HepG2 (cell line): ENCODE measurements around the gene MYLK. TPM values are rescaled to one million over a fixed set of nuclear protein-coding genes. Genes with fewer than 3 reads are reported as not detected.

Source experiments
- ETV5 ChIP-seq: IDR thresholded peaks from 2 replicates; pipeline ENCODE4 v1.6.1; 2018; ENCODE audit warnings: missing biosample characterization, missing genetic modification reagents, inconsistent platforms, borderline replicate concordance
- GFI1 ChIP-seq: sonication (generic); formaldehyde crosslinking; IDR thresholded peaks from 2 replicates; pipeline ENCODE4 v1.5.0; 2020; ENCODE audit warnings: missing genetic modification reagents, mild to moderate bottlenecking, borderline replicate concordance
- KAT7 ChIP-seq: IDR thresholded peaks from 2 replicates; pipeline ENCODE4 v1.6.1; 2018; ENCODE audit warnings: borderline replicate concordance, missing compliant biosample characterization
- LCORL ChIP-seq, 2 experiments: fragments of 450-650 bp in 1 of 2; sonication (generic) in 1 of 2; formaldehyde crosslinking in 1 of 2; IDR thresholded peaks; 2 replicates each; pipeline versions ENCODE4 v1.5.0 to v1.6.1; 2017 to 2020; ENCODE audit warnings: antibody characterized with exemption in 1 of 2, missing genetic modification reagents in 1 of 2
- MAFF ChIP-seq: IDR thresholded peaks from 2 replicates; pipeline ENCODE4 v1.6.1; 2011; ENCODE audit warnings: low read depth, low read length, improper control_type of control experiment
- MED1 ChIP-seq: sonication (generic); formaldehyde crosslinking; IDR thresholded peaks from 2 replicates; pipeline ENCODE4 v1.4.0; 2020; ENCODE audit warnings: missing genetic modification reagents
- NCOA2 ChIP-seq: sonication (generic); formaldehyde crosslinking; IDR thresholded peaks from 2 replicates; pipeline ENCODE4 v1.8.0; 2022; ENCODE audit warnings: inconsistent platforms
- NCOR1 ChIP-seq: fragments of 200-600 bp; sonication (generic); IDR thresholded peaks from 2 replicates; pipeline ENCODE4 v1.7.0; 2017; ENCODE audit warnings: antibody characterized with exemption, low read length, borderline replicate concordance
- SAP130 ChIP-seq: IDR thresholded peaks from 2 replicates; pipeline ENCODE4 v1.6.1; 2016; ENCODE audit warnings: low read depth
- STAG1 ChIP-seq: sonication (generic); formaldehyde crosslinking; IDR thresholded peaks from 2 replicates; pipeline ENCODE4 v1.4.0; 2020; ENCODE audit warnings: missing genetic modification reagents
- TAF1 ChIP-seq: sonication (generic); formaldehyde crosslinking; IDR thresholded peaks from 2 replicates; pipeline ENCODE4 v1.4.0; 2020; ENCODE audit warnings: missing genetic modification reagents
- ZBTB3 ChIP-seq: sonication (generic); formaldehyde crosslinking; IDR thresholded peaks from 2 replicates; pipeline ENCODE4 v1.4.0; 2020; ENCODE audit warnings: low read depth, mild to moderate bottlenecking, moderate library complexity, missing genetic modification reagents, borderline replicate concordance
- ZFAT ChIP-seq: sonication (generic); formaldehyde crosslinking; conservative IDR thresholded peaks from 2 replicates; pipeline ENCODE4 v1.8.1; 2023; ENCODE audit warnings: missing genetic modification reagents, inconsistent platforms
- ZNF431 ChIP-seq: sonication (generic); formaldehyde crosslinking; IDR thresholded peaks from 2 replicates; pipeline ENCODE4 v1.9.0; 2022; ENCODE audit warnings: missing genetic modification reagents, low read depth, mild to moderate bottlenecking, borderline replicate concordance
- ZNF792 ChIP-seq: IDR thresholded peaks from 2 replicates; pipeline ENCODE4 v1.6.1; 2016
- ZNF816 ChIP-seq: sonication (generic); formaldehyde crosslinking; IDR thresholded peaks from 2 replicates; pipeline ENCODE4 v1.8.0; 2022; ENCODE audit warnings: missing genetic modification reagents, mild to moderate bottlenecking, borderline replicate concordance
- ZNF83 ChIP-seq: sonication (generic); formaldehyde crosslinking; IDR thresholded peaks from 2 replicates; pipeline ENCODE4 v1.4.0; 2020; ENCODE audit warnings: missing genetic modification reagents, mild to moderate bottlenecking, borderline replicate concordance
- polyA plus RNA-seq, 8 experiments: library from polyadenylated mRNA; depleted of rRNA in 3 of 8; stranded (reverse) in 7 of 8; unstranded in 1 of 8; fragments of >200 nt; fragmentation: Illumina TruSeq in 4 of 8; extraction: Trizol in 4 of 8; gene quantifications; 2 replicates each; pipeline versions ENCODE4 v1.2.1 to v1.2.3, GENCODE V29; 2011 to 2016; ENCODE audit warnings: low read depth in 4 of 8, missing spikeins in 1 of 8, mixed read lengths in 1 of 8; ENCODE audit not compliant: insufficient read depth in 1 of 8
- total RNA-seq, 5 experiments: library from RNA; depleted of rRNA; stranded (reverse); fragments of >200 nt; fragmentation: Illumina TruSeq; extraction: Trizol; gene quantifications; 2 replicates each; pipeline ENCODE4 v1.2.3, GENCODE V29; 2016; ENCODE audit warnings: low read depth in 1 of 5
- TF ChIP-seq, protein P1 (sequence below): sonication (generic); formaldehyde crosslinking; IDR thresholded peaks from 2 replicates; pipeline ENCODE4 v1.8.0; 2022; ENCODE audit warnings: mild to moderate bottlenecking, missing genetic modification reagents, moderate library complexity
- TF ChIP-seq, protein P2 (sequence below): sonication (generic); formaldehyde crosslinking; IDR thresholded peaks from 2 replicates; pipeline ENCODE4 v1.5.0; 2020; ENCODE audit warnings: mild to moderate bottlenecking, missing genetic modification reagents, borderline replicate concordance
- TF ChIP-seq, protein P3 (sequence below): IDR thresholded peaks from 2 replicates; pipeline ENCODE4 v1.4.0; 2020; ENCODE audit warnings: mild to moderate bottlenecking, missing genetic modification reagents
- TF ChIP-seq, protein P4 (sequence below): sonication (generic); formaldehyde crosslinking; IDR thresholded peaks from 2 replicates; pipeline ENCODE4 v1.4.0; 2020; ENCODE audit warnings: missing genetic modification reagents

MYLK gene
- total and polyA plus RNA-seq, 2 of the 13 experiments (the other 11 are each of a cell fraction or from before 2014, with no cell fraction given) = 10.6 to 34.9 TPM

DNA sequence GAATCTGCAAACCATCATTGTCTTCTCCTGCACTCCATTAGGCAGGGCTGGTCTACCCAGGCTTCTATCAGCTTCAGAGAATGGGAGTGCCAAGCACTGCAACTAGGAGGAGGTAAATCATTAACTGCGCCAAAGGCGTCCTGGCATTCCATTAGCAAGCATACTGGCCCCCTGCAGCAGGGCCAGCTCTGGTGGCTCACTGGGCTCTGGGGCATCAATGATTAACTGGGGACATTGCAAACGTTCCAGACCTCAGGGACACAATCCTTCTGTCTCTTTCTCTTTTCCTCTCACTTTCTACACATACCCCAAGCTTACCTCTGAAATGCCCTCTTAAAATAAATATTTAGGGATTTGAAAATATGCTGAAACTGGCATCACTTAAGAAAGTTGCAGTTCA is 129.0 kb downstream of the MYLK start (continued):
- TF ChIP-seq NCOA2 (CRISPR knock-in tag) = peak; percentile 70
- TF ChIP-seq, protein P1, sequence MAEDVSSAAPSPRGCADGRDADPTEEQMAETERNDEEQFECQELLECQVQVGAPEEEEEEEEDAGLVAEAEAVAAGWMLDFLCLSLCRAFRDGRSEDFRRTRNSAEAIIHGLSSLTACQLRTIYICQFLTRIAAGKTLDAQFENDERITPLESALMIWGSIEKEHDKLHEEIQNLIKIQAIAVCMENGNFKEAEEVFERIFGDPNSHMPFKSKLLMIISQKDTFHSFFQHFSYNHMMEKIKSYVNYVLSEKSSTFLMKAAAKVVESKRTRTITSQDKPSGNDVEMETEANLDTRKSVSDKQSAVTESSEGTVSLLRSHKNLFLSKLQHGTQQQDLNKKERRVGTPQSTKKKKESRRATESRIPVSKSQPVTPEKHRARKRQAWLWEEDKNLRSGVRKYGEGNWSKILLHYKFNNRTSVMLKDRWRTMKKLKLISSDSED = no peak
- TF ChIP-seq ETV5 (CRISPR knock-in tag) = peak; percentile 35; the same call in 1 of the 2 replicates
- no peak for TF ChIP-seq ZFAT (CRISPR knock-in tag)
- TF ChIP-seq, protein P2, sequence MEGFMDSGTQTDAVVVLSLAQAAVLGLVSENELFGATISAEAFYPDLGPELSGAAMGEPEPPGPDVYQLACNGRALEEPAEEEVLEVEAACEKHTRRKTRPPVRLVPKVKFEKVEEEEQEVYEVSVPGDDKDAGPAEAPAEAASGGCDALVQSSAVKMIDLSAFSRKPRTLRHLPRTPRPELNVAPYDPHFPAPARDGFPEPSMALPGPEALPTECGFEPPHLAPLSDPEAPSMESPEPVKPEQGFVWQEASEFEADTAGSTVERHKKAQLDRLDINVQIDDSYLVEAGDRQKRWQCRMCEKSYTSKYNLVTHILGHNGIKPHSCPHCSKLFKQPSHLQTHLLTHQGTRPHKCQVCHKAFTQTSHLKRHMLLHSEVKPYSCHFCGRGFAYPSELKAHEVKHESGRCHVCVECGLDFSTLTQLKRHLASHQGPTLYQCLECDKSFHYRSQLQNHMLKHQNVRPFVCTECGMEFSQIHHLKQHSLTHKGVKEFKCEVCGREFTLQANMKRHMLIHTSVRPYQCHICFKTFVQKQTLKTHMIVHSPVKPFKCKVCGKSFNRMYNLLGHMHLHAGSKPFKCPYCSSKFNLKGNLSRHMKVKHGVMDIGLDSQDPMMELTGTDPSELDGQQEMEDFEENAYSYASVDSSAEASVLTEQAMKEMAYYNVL (CRISPR knock-in tag) = peak; percentile 82; the same call in 1 of the 2 replicates
- TF ChIP-seq MAFF = 0 out of 2 replicates have a peak, but pooled peaks have one; percentile 5
- TF ChIP-seq ZNF83 = no peak
- TF ChIP-seq STAG1 (CRISPR knock-in tag) = peak; percentile 24; the same call in 1 of the 2 replicates
- TF ChIP-seq ZBTB3 (CRISPR knock-in tag) = 0 out of 2 replicates have a peak, but pooled peaks have one; percentile 39
- peak; percentile 69; the same call in 1 of the 2 replicates for TF ChIP-seq NCOR1
- TF ChIP-seq ZNF431 (CRISPR knock-in tag) = no peak
- peak; percentile 79 for TF ChIP-seq MED1 (CRISPR knock-in tag)
- TF ChIP-seq TAF1 (CRISPR knock-in tag) = peak; percentile 22; the same call in 1 of the 2 replicates
- TF ChIP-seq SAP130 (CRISPR knock-in tag) = peak; percentile 82
- TF ChIP-seq, protein P3, sequence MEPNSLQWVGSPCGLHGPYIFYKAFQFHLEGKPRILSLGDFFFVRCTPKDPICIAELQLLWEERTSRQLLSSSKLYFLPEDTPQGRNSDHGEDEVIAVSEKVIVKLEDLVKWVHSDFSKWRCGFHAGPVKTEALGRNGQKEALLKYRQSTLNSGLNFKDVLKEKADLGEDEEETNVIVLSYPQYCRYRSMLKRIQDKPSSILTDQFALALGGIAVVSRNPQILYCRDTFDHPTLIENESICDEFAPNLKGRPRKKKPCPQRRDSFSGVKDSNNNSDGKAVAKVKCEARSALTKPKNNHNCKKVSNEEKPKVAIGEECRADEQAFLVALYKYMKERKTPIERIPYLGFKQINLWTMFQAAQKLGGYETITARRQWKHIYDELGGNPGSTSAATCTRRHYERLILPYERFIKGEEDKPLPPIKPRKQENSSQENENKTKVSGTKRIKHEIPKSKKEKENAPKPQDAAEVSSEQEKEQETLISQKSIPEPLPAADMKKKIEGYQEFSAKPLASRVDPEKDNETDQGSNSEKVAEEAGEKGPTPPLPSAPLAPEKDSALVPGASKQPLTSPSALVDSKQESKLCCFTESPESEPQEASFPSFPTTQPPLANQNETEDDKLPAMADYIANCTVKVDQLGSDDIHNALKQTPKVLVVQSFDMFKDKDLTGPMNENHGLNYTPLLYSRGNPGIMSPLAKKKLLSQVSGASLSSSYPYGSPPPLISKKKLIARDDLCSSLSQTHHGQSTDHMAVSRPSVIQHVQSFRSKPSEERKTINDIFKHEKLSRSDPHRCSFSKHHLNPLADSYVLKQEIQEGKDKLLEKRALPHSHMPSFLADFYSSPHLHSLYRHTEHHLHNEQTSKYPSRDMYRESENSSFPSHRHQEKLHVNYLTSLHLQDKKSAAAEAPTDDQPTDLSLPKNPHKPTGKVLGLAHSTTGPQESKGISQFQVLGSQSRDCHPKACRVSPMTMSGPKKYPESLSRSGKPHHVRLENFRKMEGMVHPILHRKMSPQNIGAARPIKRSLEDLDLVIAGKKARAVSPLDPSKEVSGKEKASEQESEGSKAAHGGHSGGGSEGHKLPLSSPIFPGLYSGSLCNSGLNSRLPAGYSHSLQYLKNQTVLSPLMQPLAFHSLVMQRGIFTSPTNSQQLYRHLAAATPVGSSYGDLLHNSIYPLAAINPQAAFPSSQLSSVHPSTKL (CRISPR knock-in tag) = peak; percentile 81
- TF ChIP-seq GFI1 = 0 out of 2 replicates have a peak, but pooled peaks have one; percentile 17
- TF ChIP-seq ZNF792 (CRISPR knock-in tag) = peak; percentile 47; the same call in 1 of the 2 replicates
- TF ChIP-seq LCORL (IDR thresholded peaks at IDR 0.05) = no peak
- peak; percentile 63; the same call in 1 of the 2 replicates for TF ChIP-seq LCORL (CRISPR knock-in tag; IDR thresholded peaks at IDR 0.05)
- peak; percentile 42; the same call in 1 of the 2 replicates for TF ChIP-seq ZNF816 (CRISPR knock-in tag)
- peak; percentile 30; the same call in 1 of the 2 replicates for TF ChIP-seq KAT7 (CRISPR knock-in tag)
- TF ChIP-seq, protein P4, sequence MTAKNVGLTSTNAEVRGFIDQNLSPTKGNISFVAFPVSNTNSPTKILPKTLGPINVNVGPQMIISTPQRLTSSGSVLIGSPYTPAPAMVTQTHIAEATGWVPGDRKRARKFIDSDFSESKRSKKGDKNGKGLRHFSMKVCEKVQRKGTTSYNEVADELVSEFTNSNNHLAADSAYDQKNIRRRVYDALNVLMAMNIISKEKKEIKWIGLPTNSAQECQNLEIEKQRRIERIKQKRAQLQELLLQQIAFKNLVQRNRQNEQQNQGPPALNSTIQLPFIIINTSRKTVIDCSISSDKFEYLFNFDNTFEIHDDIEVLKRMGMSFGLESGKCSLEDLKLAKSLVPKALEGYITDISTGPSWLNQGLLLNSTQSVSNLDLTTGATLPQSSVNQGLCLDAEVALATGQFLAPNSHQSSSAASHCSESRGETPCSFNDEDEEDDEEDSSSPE (CRISPR knock-in tag) = 0 out of 2 replicates have a peak, but pooled peaks have one; percentile 36
